GM12878 (cell line): ENCODE data around the gene MYO18B.
A peak's percentile ranks its signal among the peaks of the same experiment; 100 is the strongest.

Experiments used
- EP300 ChIP-seq, 2 experiments: fragments of 150-350 bp in 1 of 2; IDR thresholded peaks; 2 replicates each; pipeline ENCODE4 v1.6.1; 2011 to 2012; ENCODE audit warnings: low read depth in 2 of 2, low read length in 2 of 2, borderline replicate concordance in 1 of 2, improper control_type of control experiment in 1 of 2, inconsistent platforms in 1 of 2; ENCODE audit not compliant: control insufficient read depth in 1 of 2
- HCFC1 ChIP-seq: fragments of 150-350 bp; IDR thresholded peaks from 2 replicates; pipeline ENCODE4 v1.6.1; 2014; ENCODE audit warnings: low read length
- JUNB ChIP-seq: IDR thresholded peaks from 2 replicates; pipeline ENCODE4 v1.6.1; 2016; ENCODE audit warnings: antibody characterized with exemption, mild to moderate bottlenecking
- RAD21 ChIP-seq: IDR thresholded peaks from 2 replicates; pipeline ENCODE4 v1.6.1; 2011; ENCODE audit warnings: mild to moderate bottlenecking, low read depth, low read length, moderate library complexity; ENCODE audit not compliant: insufficient read depth
- SIN3A ChIP-seq: IDR thresholded peaks from 2 replicates; pipeline ENCODE4 v1.6.1; 2012; ENCODE audit warnings: low read depth, low read length, improper control_type of control experiment
- SPI1 ChIP-seq: IDR thresholded peaks from 2 replicates; pipeline ENCODE4 v1.6.1; 2011; ENCODE audit warnings: low read depth, mild to moderate bottlenecking, low read length, moderate library complexity, borderline replicate concordance; ENCODE audit not compliant: insufficient read depth
- SREBF1 ChIP-seq: IDR thresholded peaks from 2 replicates; pipeline ENCODE4 v1.6.1; 2012; ENCODE audit warnings: mild to moderate bottlenecking, low read length
- TF ChIP-seq, protein P1 (sequence below), 3 experiments: IDR thresholded peaks in 2 of 3; conservative IDR thresholded peaks in 1 of 3; 2 replicates each; pipeline ENCODE4 v1.5.1; 2011; ENCODE audit warnings: low read depth in 3 of 3, low read length in 3 of 3, mild to moderate bottlenecking in 3 of 3, control low read depth in 2 of 3, moderate library complexity in 2 of 3, inconsistent platforms in 1 of 3, mixed read lengths in 1 of 3; ENCODE audit not compliant: control insufficient read depth in 2 of 3, insufficient read depth in 1 of 3; ENCODE audit errors: extremely low read depth in 1 of 3

DNA sequence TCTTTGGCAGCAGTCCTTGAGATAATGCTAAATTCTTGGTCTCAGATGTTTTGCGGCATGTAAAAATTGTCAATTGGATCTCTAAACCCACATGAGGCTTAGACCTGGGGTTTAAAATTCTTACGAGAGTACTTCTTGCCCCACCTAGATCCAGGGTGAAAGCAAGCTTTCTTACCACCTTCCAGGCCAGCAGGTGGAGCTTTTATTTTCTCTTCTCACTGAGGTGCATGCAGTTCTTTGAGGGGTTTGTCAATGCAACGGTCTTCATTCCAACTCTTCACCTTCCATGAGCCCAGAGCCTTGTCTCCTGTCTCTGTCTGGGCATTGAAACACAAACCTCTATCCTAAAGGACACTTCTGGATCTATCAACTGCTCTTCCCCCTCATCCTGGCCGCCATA is 154.1 kb downstream of the MYO18B start:
- no peak for TF ChIP-seq SIN3A
- no peak for TF ChIP-seq JUNB
- peak; percentile 41 for TF ChIP-seq RAD21
- TF ChIP-seq EP300 (IDR thresholded peaks at IDR 0.05; ENCODE audit: borderline replicate concordance in 1 of 2, control insufficient read depth in 1 of 2, low read depth in 2 of 2, low read length in 2 of 2), result no peak
- TF ChIP-seq SPI1, result no peak
- TF ChIP-seq, protein P1, sequence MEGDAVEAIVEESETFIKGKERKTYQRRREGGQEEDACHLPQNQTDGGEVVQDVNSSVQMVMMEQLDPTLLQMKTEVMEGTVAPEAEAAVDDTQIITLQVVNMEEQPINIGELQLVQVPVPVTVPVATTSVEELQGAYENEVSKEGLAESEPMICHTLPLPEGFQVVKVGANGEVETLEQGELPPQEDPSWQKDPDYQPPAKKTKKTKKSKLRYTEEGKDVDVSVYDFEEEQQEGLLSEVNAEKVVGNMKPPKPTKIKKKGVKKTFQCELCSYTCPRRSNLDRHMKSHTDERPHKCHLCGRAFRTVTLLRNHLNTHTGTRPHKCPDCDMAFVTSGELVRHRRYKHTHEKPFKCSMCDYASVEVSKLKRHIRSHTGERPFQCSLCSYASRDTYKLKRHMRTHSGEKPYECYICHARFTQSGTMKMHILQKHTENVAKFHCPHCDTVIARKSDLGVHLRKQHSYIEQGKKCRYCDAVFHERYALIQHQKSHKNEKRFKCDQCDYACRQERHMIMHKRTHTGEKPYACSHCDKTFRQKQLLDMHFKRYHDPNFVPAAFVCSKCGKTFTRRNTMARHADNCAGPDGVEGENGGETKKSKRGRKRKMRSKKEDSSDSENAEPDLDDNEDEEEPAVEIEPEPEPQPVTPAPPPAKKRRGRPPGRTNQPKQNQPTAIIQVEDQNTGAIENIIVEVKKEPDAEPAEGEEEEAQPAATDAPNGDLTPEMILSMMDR (IDR thresholded peaks at IDR 0.05 in 2 of 3, conservative IDR thresholded peaks at IDR 0.05 in 1 of 3; ENCODE audit: control insufficient read depth in 2 of 3, extremely low read depth in 1 of 3, insufficient read depth in 1 of 3, low read depth in 3 of 3, low read length in 3 of 3), result peak in 2 of 3 experiments; percentile 32 to 39; a peak in 4 of 6 replicates
- no peak for TF ChIP-seq HCFC1
- TF ChIP-seq SREBF1, result no peak
